OCI-LY1 (cell line): Measurements from ENCODE around the gene MTPN.

Experiments used
- CTCF ChIP-seq: fragments of 200-600 bp; sonication (generic), shearing (Covaris generic); IDR thresholded peaks from 2 replicates; pipeline ENCODE4 v1.5.1; 2017; ENCODE audit warnings: mild to moderate bottlenecking, antibody characterized with exemption, low read length, moderate library complexity, mixed read lengths
- EZH2 ChIP-seq: fragments of 200-600 bp; sonication (generic), shearing (Covaris generic); IDR thresholded peaks from 2 replicates; pipeline ENCODE4 v1.8.0; 2017; ENCODE audit warnings: borderline replicate concordance, mixed run types, mild to moderate bottlenecking, antibody characterized with exemption, low read length, moderate library complexity, mixed read lengths

- TF ChIP-seq CTCF, result no peak
- no peak for TF ChIP-seq EZH2
Measured at GRCh38 chr7:135938563-135938962, 38.6 kb downstream of the MTPN start.
